Psoas muscle (tissue), 8 donors: ENCODE data around the gene KRT16. TPM values are rescaled to one million over a fixed set of nuclear protein-coding genes. Genes with fewer than 3 reads are reported as not detected.
A peak's percentile ranks its signal among the peaks of the same experiment; 100 is the strongest.

Experiments used
- ATAC-seq, 4 donors: fragments of 200-7000 bp; cut with Tn5 transposase; one replicate each; pipeline ENCODE4 v1.9.1; 2020; ENCODE audit warnings: moderate library complexity in 3 of 4, mild to moderate bottlenecking in 2 of 4
- DNase-seq, 2 donors: peaks; one replicate each; pipeline ENCODE4 v3.0.0-alpha.2; 2020
- H3K27ac ChIP-seq: fragments of 200-600 bp; one replicate; pipeline ENCODE4 v1.8.0; 2022
- H3K27me3 ChIP-seq, 3 donors: fragments of 200-600 bp in 1 of 3; one replicate each; pipeline versions ENCODE4 v1.6.1 to v1.8.0; 2013 to 2022; ENCODE audit warnings: low read length in 2 of 3, mild to moderate bottlenecking in 2 of 3, moderate library complexity in 1 of 3; ENCODE audit not compliant: insufficient read depth in 3 of 3
- H3K36me3 ChIP-seq, 2 donors: fragments of 200-600 bp in 1 of 2; one replicate each; pipeline versions ENCODE4 v1.6.1 to v1.8.0; 2013 to 2022; ENCODE audit warnings: low read depth in 1 of 2, mild to moderate bottlenecking in 1 of 2, moderate library complexity in 1 of 2; ENCODE audit not compliant: insufficient read depth in 1 of 2
- H3K4me1 ChIP-seq: fragments of 200-600 bp; one replicate; pipeline ENCODE4 v1.8.0; 2022
- H3K4me3 ChIP-seq: fragments of 200-600 bp; one replicate; pipeline ENCODE4 v1.8.0; 2022; ENCODE audit warnings: mild to moderate bottlenecking
- H3K9me3 ChIP-seq: fragments of 200-600 bp; one replicate; pipeline ENCODE4 v1.8.0; 2022
- WGBS, 3 donors: extraction: QIAGEN DNeasy Blood & Tissue Kit; methylation state at CpG; one replicate each; pipeline versions ENCODE4 v1.1.6 to v1.1.7; 2013; 5-methylcytosine and 5-hydroxymethylcytosine counted together
- intact Hi-C, 2 donors: fragments of 100-400 bp; cut with DNase I; formaldehyde crosslinking; loops; one replicate each; pipeline versions ENCODE4 v1.11.0 to v1.14.2; 2022
- polyA plus RNA-seq, 3 donors: library from polyadenylated mRNA; stranded (reverse); fragments of 200-250 nt; gene quantifications; one replicate each; pipeline ENCODE4 v1.2.3, GENCODE V29; 2013
- total RNA-seq, 4 donors: library from RNA; stranded (reverse); fragmentation: NEBNext Ultra II Directional in 2 of 4; extraction: Animal tissue kit (Norgen Biotek cat#: 25700) in 2 of 4; gene quantifications; one replicate each; pipeline versions ENCODE4 v1.2.1 to v1.2.4, GENCODE V29; 2021 to 2023
- TF ChIP-seq, protein P1 (sequence below): fragments of 200-600 bp; IDR thresholded peaks from one replicate; pipeline ENCODE4 v1.8.0; 2022; ENCODE audit warnings: antibody characterized with exemption
- donor health status: healthy with polysubstance abuse.
- donor health status: DM: no; HTN: no; CAD: no; lungs with moderate emphysema.
- donor health status: Bipolar disorder and iron deficiency.
- donor health status: healthy.
- donor health status: DM: yes; HTN: yes; CAD: no.
- donor health status: DM: no; HTN: no; CAD: no.
- donor health status: DM: no; HTN: no; CAD: no.
- donor health status: DM: yes; HTN: yes; CAD: no.

The KRT16 gene
- total and polyA plus RNA-seq, 7 donors, result 0.07 to 0.26 (median 0.15) TPM; not detected in 3

DNA sequence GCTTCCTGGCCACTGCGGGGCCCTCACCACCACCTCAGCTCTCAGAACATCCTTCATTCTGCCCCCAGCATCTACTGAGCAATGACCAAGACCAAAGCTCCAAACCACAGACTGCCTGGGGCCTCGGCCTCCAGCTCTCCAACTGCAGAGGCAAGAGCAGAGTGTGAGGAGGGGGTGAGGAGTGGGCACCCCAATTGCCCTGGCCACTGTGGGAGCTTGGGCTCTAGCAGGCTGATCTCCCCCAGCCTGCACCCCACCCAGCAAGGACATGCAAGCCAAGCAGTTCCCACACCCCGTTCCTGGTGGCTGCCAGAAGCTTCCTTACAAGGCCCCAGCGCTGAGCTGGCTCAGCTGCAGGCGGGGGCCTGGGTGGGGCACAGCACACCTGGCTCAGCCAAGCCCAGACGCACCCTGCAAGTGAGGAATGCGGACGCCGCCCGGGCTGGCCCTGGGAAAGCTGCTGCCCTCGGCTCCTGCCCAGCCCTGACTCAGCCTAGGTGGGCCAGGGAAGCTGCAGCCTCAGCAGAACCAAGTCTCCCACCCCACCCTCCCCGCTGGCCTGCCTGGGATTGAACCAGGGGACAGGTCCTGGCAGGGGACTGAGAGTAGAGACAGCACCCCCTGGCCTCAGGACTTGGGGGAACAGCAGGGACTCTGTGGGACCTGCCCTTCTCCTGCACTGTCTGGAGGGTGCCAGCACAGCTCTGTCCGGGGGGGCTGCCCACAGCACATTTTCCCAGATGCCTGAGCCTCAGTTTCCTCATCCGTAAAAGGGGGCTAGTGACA is 41.5 kb upstream of the KRT16 start:
- intact Hi-C loops, result no loop called here
- Histone ChIP-seq H3K9me3 (no peaks in the 10 kb centered on the region), H3K4me3 (no peak overlapping the region), H3K27me3 (no peaks in the 10 kb centered on the region), H3K4me1 (no peaks in the 10 kb centered on the region), H3K36me3 (no peaks in the 10 kb centered on the region), H3K27ac (no peak overlapping the region)
- ATAC-seq, result no peak
- TF ChIP-seq, protein P1, sequence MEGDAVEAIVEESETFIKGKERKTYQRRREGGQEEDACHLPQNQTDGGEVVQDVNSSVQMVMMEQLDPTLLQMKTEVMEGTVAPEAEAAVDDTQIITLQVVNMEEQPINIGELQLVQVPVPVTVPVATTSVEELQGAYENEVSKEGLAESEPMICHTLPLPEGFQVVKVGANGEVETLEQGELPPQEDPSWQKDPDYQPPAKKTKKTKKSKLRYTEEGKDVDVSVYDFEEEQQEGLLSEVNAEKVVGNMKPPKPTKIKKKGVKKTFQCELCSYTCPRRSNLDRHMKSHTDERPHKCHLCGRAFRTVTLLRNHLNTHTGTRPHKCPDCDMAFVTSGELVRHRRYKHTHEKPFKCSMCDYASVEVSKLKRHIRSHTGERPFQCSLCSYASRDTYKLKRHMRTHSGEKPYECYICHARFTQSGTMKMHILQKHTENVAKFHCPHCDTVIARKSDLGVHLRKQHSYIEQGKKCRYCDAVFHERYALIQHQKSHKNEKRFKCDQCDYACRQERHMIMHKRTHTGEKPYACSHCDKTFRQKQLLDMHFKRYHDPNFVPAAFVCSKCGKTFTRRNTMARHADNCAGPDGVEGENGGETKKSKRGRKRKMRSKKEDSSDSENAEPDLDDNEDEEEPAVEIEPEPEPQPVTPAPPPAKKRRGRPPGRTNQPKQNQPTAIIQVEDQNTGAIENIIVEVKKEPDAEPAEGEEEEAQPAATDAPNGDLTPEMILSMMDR, result no peak
- 69 to 77% (median 74%) methylated on average over 14 of the region's 14 CpGs for WGBS, 3 donors
- DNase-seq, result peak in 1 of 2 donors; percentile 48

DNA sequence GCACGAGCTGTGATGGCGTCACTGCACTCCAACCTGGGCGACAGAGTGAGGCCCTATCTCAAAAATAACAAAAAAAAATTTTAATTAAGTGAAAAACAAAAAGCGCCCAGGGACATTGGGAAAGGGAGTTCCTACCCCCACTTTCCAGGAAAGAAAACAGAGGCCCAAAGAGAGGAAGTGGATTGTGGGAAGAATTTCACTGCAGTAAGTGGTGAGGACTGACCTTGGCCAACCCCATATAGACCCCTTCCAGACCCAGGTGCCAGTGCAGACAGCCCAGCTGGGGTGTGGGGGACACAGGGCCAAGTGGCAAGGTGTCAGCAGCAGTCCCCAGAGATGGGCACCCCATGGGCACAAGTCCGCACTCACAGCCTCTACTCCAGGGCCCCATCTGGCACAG is 40.9 kb upstream of the KRT16 start:
- DNase-seq (peak in 1 of 2 donors; percentile 34), ATAC-seq (no peak)
- 88 to 92% (median 91%) methylated on average over 4 to 5 of the region's 5 CpGs for WGBS, 3 donors
- Histone ChIP-seq H3K9me3 (no peaks in the 10 kb centered on the region), H3K4me1 (peaks cover 4% of the 10 kb centered on the region), H3K27me3 (no peaks in the 10 kb centered on the region), H3K4me3 (no peak overlapping the region), H3K27ac (no peak overlapping the region), H3K36me3 (no peaks in the 10 kb centered on the region)
- TF ChIP-seq, protein P1, result no peak
- intact Hi-C loops, result no loop called here

DNA sequence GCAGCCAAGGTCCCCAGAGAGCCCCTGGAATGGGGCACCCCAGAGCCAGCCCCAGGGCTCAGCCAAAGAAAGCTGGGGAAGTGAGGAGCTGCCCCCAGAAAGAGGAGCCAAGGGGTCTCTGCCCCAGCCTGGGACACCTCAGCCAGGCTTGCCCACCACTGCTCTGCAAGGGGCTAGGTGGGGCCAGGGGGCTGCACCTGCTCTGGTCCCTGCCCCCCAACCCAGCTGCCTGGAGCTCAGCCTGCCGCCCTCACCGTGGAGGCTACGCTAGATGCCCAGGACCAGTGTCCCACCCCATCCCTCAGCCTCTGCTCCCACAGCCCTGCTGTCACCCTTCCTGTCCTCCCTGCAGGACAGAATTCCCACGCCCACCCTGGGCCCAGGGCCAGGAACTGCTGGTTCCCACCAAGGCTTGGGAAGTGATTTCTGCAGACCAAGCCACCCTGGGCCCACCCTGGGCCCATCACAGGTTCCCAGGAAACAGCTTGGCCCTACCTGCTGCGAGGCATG is 39.9 kb upstream of the KRT16 start:
- intact Hi-C loops, result no loop called here
- ATAC-seq, result no peak

DNA sequence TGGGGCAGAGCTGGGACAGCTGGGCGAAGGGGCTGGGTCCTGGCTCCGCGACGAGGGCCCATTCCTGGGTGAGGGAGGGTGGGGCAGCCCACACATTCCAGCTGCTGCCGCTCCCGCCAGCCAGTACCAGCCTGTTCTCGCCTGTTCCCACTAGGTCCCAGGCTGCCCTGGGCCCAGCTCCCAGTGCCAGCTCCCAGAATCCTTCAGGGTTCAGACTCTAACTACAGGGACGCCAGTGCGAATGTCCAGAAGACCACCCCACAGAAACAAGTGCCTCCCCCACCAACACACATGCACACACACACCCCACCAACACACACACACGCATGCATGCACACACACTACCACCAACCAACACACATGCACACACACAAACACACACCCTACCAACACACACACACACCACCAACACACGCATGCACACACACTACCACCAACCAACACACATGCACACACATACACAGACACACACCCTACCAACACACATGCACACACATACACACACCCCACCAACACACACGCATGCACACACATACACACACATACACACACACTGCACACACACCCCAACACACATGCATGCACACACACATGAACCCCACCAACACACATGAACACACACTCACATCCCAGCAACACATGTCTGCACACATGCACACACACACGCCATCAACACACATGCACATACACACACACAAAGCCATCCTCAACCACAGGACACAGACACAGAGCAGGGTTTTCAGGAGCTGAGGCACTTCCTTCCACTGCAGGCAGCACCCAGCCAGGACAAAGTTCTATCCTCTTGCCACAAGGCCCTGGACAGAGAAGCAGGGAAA is 39.3 kb upstream of the KRT16 start:
- 49 to 57% (median 57%) methylated on average over 12 to 13 of the region's 13 CpGs for WGBS, 3 donors
- peak in 1 of 2 donors; percentile 59 for DNase-seq
- H3K27ac ChIP-seq, result no peak overlapping the region
- ATAC-seq, result peak in 3 of 4 donors; percentile 33 to 71 (median 53)
- no peaks in the 10 kb centered on the region for H3K36me3 ChIP-seq
- intact Hi-C loops, result no loop called here
- H3K4me3 ChIP-seq, result peak overlapping the region; percentile 36
- peaks cover 9% of the 10 kb centered on the region for H3K4me1 ChIP-seq
- H3K9me3 ChIP-seq, result no peaks in the 10 kb centered on the region
- H3K27me3 ChIP-seq, result no peaks in the 10 kb centered on the region
- TF ChIP-seq, protein P1, result no peak

More for the DNA sequence above, 39.9 kb upstream of the KRT16 start:
- Histone ChIP-seq H3K27me3 (no peaks in the 10 kb centered on the region), H3K4me3 (no peak overlapping the region), H3K27ac (no peak overlapping the region), H3K4me1 (peaks cover 9% of the 10 kb centered on the region), H3K36me3 (no peaks in the 10 kb centered on the region), H3K9me3 (no peaks in the 10 kb centered on the region)
- DNase-seq, result peak in 1 of 2 donors; percentile 32
- WGBS, 3 donors, result 59 to 67% (median 67%) methylated on average over 5 of the region's 5 CpGs
- TF ChIP-seq, protein P1, result no peak
